NCI-H1436 (cell line): Measurements from ENCODE around the gene MYZAP.

ENCODE experiments used
- DNase-seq: peaks from one replicate; lab custom pipeline; 2025; lab: John Stamatoyannopoulos, UW

Gene MYZAP

DNA sequence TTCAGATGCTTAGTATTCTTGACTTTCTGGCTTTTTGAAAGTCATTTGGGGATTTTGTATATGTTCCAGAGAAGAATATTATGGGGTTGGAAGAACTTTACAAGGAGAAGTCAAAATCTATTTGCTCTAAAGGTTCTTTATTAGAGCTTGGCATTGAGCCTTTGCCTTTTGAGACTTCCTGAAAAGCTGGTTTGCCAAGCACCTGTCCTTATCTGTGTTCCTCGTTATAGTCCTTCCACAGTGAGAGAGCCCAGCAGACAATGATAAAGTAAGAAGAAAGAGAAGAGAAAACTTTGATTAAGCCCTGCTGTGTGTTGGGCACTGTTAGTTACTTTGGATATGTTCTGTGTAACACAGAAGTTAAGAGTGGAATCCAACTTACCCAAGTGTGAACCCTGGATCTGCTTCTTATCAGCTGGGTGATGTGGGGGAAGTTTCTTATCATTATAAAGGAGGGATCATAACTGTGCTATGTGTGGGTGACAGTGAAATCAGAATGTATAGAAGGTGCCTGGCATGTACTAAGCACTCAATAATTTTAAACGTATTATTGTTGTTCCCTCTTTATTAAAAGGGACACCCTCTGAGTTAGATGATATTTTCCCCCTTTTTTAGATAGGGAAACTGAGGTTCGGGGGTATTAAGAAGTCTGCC lies 70.5 kb downstream of the MYZAP start:
- no peak for DNase-seq

DNA sequence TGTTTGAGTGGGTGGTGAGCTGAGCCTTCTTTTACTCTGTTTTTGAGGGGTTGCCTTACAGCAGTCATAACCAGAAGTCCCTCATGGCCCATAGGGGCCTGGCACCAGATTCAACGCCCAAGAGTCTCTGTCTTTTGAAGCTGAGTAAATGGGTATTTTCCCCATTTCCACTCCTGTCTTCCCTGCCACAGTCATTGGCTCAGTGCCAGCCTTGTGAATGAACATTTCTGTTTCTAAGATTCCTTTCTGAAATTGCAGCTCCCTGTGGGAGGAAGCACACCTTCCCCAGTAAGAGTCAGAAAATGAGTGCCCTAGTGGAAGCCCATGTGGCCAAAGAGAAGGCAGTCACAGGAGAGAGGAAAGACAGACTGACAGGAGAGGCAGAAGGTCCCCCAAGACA lies 71.1 kb downstream of the MYZAP start:
- no peak for DNase-seq

DNA sequence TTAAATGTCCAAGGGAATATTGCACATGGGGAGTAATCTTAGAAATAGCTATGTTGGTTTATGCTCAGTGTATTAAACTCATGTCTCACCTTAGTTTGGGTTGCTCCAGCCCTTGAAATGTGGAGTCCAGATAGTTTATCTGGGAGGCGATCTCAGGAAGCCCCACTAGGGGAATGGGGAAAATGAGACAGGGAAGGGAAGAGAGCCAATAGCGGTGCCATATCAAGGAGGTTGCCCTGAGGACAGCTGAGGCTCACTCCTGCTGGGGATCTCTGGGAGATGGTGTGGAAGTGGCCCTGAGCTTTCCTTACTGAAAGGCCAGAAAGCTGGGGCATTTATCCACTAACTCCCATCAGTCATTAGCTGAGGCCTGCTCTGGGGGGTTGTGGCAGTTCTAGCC lies 71.6 kb downstream of the MYZAP start:
- DNase-seq: no peak

DNA sequence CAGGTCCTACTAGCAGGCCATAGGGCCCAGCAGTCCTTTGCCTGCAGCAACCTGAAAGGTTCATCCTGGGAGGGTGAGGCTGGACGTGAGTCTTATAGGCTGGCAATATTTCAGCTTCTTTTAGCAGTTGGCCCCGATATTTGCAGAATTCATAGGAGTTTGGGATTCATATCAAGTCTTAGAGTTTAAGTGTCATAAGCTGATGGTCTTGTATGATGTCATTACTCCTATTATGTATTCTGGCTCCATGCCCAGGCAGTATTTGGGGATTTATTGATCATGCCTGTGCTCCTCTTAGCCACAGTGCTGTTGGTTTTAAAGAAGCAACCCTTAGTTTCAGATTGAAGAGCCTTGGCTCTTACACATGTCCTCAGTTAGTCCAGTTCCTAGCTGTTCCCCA lies 73.5 kb downstream of the MYZAP start:
- DNase-seq: no peak

DNA sequence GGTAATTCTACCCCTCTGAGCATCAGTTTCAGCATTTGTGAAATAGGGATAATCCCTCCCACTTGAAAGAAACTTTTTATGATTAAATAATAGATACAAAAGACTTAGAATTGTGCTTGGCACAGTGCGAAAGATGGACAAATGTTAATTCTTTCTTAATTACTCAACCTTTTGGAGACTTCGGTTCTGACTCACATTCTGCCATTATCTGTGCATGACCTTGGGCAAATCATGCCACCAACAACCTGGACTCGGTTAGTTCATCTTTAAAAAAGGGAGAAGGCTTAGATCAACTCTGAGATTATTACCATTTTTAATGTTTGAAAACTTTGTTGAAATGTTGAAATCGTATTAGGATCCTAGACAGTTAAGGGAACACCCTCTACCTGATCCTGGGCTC lies 74.2 kb downstream of the MYZAP start:
- DNase-seq: no peak

DNA sequence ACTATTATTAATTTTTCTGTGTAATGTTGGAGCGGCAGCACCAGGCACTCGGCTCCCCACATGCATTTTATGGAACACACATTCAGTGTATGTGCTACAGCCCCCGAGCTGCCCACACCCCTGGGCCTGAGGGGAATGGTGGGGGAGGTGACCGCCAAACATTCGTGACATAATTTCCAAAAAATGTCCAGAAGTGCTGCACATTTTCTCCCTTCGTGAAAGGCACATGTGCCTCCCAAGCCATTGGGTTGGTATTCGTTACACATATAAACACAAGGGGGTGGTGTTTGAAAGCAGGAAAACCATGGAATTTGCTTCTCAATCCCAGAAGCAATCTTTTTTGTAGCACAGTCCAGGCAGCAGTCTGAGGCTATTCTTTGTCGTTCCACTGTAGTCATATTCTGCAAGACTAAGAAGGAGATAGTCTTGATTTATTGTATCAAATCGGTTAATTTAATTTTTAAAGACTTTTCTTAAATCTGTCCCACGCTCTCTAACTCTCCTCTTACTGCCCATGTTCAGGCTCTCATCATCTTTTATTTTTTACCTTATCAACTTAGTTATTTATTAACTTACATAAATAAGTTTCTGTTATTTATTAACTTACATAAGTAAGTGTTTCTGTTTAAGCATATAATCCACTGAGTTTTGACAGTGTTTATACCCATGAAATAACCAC lies 75.6 kb downstream of the MYZAP start:
- DNase-seq: no peak

DNA sequence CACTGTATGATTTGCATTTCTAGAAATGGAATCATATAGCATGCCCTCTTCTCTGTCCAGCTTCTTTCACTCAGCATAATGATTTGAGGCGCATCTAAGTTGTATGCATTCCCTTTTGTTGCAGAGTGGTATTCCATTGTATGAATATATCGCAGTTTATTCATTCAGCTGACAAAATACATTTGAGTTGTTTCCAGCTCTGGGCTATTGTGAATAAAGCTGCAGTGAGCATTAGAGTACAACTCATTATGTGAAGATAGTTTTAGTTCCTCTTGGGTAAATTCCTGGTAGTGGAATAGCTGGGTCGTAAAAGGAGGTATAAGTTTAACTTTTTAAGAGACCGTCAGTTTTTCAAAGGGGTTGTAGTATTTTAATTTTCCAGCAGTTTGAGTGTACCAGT lies 76.3 kb downstream of the MYZAP start:
- DNase-seq: no peak

DNA sequence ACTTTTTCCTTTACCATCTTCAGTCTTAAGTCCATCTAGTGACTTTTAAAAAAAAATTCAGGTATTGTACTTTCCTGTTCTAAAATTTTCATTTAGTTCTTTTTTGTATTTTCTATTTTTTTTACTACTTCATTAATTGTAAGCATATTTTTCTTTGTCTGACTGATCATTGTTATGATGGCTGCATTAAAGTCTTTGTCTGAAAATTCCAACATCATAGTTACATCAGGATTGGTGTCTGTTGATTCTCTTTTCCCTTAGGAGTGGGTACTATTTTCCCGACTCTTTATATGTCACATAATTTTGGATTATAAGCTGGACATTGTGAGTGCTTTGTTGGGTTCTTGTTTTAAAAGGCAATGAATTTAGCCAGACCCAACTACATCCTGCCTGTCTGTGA lies 79.9 kb downstream of the MYZAP start:
- no peak for DNase-seq

DNA sequence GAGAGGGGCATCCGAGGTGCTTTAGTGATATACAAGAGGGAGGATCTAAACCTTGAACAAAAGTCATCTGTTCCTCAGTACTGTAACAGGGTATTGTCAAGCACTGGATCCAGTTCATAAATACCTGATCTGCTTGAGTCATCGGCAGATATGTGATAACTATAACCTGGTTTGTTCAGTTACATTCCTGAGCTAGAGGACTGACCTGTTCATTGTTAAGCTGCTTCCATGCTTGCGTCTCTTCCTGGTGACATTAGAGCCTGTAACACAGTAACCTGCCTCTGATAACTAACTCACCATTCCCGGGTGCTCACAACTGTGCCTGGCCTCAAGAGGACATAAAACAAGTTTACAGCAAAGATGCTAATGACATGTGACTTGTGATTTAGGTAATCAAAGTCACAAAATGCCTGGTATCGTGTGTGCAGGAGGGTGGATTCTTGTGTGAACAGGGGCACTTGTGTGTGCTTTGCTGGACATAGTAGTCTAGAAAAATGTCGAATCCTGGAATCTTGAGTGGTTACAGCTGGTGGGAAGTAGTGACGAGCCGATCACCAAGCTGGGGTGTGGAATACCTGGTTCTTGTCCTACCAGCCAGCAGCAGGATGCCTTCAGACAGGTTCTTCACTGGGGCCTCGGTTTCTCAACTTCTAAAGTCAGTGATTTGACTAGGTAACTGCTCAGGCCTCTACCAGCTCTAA lies 83.9 kb downstream of the MYZAP start:
- DNase-seq: no peak

DNA sequence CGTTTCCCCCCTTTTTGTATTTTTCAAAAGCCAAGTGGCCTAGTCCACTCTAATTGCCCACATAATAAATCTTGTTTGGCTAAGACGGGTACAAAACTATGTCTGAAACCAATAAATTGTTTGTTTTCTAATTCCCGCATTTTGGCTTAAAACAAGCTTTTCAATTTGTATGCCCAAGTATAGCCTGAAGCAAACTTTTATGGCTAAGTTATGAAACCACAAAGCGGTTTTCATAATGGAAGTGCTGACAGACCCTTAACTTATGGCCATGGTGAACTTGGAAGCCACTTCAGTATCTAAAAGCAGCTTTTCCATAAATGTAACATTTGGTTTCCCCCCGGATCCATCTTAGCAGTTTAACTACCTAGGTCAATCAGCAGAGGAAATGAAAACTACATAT lies 84.9 kb downstream of the MYZAP start:
- no peak for DNase-seq

DNA sequence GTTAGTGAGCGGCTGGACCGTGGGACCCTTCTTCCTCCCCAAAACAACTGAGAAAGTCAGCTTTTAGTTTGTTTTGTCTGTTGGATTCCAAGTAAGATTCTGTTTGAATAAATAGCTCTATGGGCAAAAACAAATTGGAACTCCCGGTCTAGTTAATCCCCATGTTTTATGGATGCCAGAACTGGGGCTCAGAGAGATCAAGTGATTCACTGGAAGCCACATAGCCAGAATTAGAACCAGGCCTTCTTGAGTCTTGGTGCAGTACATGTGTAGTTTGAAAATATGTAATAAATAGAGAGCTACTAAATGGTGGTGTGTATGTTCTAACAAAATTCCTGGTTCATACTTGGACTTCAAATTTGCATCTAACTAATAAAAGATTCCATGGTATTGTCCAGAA lies 85.5 kb downstream of the MYZAP start:
- DNase-seq: no peak

DNA sequence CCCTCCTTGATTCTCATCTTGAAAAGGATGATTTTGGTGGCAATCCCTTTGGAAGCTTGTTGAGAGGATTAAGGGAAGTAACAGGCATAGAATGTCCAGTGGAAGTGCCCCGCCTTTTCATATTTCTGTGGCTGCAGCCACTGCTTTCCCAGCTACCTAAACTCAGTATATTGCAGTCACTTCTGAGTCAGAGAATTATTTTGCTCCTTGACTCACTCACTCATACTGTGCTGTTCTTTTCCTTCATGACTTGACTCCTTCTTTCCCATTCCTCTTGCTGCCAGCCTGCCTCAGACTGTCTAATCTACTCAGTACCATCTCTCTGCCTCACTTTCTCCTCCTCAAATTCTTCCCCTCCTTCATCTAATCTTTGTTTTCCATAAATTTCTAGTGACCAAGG lies 88.3 kb downstream of the MYZAP start:
- no peak for DNase-seq

DNA sequence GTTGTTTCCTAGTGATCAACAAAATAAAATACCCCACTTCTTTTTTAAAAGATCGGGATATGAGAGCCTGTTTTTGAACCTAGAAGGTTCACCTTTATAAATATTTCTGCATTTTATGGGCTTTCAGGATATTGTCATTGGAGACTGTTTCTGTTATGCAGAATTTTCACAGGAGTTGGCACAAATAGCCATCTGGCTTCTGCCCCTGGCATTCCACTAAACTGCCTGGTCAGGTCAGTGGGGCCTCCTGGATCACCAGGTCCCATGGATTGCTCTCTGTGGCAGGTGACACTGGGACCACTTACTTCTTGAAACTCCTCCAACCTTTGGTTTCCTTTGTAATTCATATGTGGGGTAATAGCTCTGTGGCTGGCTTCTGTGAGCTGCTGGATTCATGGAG lies 89.3 kb downstream of the MYZAP start:
- no peak for DNase-seq

DNA sequence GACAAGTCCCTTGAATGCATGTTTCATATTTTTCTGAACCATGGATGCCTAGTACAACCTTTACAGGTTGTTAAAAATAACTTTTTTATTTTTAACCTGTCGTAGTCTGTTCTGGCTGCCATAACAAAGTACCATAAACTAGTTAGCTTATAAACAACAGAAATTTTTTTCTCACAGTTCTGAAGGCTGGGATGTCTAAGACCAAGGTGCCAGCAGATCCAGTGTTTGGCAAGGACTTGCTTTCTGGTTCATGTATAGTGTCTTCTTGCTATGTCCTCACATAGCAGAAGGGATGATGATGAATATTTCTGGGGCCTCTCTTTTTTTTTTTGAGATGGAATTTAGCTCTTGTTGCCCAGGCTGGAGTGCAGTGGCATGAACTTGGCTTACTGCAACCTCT lies 91.8 kb downstream of the MYZAP start:
- no peak for DNase-seq

DNA sequence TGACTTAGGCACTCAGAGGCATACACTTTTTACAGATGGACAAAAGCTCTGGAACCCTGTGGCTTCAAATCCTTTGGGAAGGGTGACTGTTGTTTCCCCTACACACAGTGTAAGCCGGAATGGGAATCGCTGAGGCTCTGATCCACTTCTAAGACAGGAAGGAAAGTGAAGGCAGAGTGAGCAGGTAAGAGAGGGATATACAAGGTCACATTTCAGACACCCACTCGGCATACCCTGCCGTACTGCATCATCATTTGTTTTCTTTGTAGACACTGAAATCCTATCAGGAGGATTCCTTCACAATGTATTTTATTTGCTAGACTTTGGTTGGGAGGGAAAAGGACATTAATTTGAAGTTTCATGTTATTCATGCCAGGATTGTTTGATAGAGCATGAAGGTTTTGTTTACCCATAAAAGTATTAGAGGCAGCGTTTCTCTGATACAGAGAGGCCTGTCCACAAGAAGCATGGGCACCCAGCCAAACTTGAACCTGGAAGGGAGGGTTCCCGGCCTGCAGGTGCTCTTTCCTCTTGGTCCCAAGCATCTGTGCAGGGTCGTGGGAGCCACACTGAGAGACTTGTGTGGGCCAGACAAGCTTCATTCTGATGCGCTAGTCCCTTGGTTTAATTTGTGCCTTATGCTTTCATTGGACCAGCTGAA lies 92.9 kb downstream of the MYZAP start:
- no peak for DNase-seq

DNA sequence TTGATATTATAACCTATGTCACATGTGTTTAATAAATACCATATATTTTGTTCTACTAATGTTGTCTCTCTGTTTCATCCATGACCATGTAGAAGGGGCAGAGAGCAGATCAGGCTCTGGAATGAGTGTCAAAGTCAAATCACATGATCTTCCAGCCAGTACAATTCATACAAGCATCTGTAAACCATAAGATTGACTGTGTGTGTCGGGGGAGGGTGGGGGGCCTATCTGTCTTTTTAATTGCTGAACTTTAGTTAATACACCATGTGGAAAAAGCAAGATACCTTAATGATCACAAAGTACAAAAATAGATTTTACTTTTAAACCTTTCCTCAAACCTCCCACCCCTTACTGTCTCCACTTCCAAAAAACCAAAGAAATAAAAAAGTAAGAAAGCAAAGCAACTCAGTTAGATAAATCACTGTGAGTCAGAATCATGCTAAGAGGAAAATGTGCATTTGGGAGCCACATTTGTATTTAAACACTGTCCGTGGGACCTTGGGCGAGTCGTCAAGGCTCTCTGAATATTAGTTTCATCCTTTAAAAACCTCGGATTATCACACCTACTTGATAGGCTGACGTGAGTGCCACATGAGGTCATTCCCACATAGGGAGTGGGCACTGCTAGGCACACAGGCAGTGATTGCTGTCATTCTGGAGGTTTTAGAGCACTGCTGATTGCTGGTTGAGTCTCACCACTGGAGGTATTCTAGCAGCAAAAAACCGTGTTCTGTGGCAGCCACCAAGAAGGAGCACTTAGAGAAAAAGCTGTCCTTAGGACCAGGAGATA lies 93.8 kb downstream of the MYZAP start:
- DNase-seq: no peak

DNA sequence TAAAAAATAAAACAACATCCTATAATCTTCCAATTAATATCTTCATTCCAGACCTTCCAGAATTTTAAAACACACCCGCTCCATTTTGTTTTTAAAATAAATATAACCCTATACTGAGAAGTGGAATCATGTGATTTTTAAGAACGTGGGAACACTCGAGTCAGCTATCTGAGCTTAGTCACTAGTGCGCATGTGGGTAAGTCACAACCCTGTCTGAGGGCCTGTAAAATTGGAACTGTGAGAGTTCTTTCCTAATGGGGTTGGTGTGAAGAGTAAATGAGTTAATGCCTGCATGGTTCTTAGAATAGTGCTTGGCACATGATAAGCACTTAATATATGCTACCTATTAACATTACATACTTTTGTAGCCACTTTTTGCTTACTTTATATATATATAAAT lies 95.0 kb downstream of the MYZAP start:
- no peak for DNase-seq

DNA sequence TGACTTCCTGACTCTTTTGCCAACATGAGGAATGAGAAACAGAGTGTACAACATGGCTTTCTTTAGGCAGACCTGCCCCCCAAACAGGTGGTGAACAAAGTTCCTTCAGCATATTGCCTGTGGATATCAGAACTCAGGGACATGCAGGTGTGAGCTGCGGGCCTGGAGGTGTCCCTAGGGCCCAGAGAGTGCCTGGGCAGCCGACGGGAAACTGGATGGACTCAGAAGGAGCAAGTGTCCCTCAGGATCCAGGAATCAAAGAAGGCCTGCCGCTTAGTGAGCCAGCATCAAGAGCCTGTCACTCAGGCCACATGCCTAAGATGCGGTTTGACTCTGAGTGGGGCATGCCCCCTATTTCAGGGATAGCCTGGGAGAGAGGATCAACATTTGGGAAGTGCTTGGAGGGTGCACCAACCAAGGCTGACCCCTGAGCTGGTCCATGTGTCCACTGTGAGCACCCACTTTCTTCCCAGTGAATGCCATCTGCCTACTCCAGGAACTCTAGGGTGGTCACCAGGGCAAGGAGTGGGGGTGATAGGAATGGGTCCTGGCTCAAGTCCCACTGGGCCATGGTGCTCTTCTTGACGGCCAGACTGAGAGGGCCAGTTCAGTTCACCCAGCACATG lies 98.8 kb downstream of the MYZAP start:
- no peak for DNase-seq

DNA sequence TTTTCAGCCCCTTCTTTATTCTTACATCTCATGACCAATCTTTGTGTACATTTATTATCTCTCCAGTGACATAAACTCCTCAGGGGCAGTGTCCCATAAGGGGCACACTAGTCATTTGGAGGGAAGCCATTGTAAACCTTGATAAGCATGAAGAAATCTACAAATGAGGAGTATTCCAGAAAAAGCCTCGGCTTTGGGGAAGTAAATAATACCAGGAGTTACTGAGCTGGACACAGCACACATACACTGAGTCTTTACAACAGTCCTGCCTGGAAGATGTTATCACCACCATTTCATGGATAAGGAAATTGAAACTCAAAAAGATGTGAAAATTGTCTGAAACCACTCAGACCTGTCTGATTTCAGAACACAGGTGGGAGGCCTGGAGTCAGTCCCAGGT lies 99.4 kb downstream of the MYZAP start:
- no peak for DNase-seq

DNA sequence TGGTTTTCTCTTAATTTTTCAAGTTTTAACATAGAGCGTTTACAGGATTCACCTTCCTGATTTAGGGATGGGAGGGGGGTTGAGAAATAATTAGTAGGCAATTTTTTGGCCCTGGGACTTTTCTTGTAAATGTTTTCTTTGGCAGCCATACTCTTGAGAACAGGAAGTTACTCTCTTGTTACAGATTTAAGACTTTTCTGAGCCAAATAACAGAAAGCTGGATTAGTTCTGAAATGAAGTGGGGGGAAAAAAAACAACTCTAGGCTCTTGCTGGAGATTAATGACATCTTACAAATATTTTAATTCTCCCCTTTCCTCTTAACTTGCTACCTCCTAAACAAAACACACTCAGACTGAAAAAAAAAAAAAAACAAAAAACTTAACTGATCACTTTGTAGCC lies 101.0 kb downstream of the MYZAP start:
- DNase-seq: no peak

DNA sequence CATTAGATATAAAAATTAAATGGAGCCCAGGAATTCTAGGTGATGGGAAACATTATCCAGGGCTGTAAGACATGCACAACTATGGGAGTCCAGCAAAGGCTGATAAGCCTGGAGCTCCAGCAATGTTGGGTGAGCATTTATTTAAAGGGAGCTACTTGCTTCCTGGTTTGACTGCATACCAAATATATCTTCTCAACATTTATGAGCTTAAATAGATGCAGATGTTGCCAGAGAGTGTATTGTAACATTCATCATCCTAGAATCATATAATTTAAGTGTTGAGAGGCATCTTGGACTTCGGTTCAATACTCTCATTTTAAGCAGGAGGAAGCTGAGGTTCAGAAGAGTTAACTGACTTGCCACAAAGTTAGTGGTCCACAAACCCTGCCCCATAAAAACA lies 102.6 kb downstream of the MYZAP start:
- DNase-seq: no peak

DNA sequence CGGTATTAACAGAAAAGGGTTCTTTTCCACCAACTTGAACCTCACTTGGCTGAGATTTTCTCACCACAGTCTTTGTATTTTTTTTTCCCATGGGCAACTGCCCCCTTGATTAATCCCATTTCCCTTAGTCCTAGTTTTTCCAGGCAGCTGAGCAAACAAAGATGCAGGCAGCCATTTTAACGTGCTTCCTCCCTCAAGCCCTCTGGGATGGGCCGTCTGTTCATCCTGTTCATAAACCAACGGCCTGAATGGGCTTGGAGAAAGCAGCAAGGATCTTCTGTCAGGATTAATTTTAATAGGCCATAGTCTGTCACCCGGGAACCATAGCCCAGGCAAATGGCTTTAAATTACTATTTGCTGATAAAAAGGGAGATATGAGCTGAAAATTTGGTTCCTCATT lies 104.4 kb downstream of the MYZAP start:
- DNase-seq: no peak
